Measurements from ENCODE around the gene PLD5. TPM values are rescaled to one million over a fixed set of nuclear protein-coding genes. Genes with fewer than 3 reads are reported as not detected.

Gene PLD5
- total RNA-seq, 1 donor from 2014 or later, result 0.96 TPM

DNA sequence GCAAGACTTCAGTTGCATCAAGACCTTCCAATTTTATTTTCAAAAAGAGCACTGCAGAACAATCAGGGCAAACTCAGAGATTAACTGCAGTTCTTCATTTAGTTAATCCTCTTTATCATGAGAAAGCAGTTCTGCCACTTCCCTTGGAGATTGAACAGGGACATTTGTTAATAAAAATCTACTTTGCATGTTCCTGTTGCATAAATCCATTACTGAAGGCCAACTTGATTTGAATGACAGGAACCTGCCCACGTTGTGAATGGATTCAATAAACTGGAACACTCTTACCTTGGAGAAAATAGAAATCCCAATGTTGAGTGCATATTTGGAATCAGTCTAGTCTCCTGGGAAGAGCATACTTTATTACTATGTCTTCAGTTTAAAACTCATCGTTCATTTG, 19.6 kb upstream of the PLD5 start:
- Mint-ChIP-seq H3K27ac (ENCODE audit: unreplicated experiment) (no peak overlapping the region), H3K4me3 (ENCODE audit: unreplicated experiment) (no peak overlapping the region)
- DNase-seq, result no peak

GRCh38 chr1:242542271-242542670, 17.8 kb upstream of the PLD5 start:
- Mint-ChIP-seq H3K4me1 (ENCODE audit: low read depth, unreplicated experiment) (no peaks in the 10 kb centered on the region), H3K9me3 (ENCODE audit: unreplicated experiment) (no peaks in the 10 kb centered on the region), H3K36me3 (ENCODE audit: unreplicated experiment) (no peaks in the 10 kb centered on the region), H3K4me3 (ENCODE audit: unreplicated experiment) (no peak overlapping the region), H3K27ac (ENCODE audit: unreplicated experiment) (no peak overlapping the region), H3K27me3 (ENCODE audit: unreplicated experiment) (no peaks in the 10 kb centered on the region)
- TF ChIP-seq, protein P1, sequence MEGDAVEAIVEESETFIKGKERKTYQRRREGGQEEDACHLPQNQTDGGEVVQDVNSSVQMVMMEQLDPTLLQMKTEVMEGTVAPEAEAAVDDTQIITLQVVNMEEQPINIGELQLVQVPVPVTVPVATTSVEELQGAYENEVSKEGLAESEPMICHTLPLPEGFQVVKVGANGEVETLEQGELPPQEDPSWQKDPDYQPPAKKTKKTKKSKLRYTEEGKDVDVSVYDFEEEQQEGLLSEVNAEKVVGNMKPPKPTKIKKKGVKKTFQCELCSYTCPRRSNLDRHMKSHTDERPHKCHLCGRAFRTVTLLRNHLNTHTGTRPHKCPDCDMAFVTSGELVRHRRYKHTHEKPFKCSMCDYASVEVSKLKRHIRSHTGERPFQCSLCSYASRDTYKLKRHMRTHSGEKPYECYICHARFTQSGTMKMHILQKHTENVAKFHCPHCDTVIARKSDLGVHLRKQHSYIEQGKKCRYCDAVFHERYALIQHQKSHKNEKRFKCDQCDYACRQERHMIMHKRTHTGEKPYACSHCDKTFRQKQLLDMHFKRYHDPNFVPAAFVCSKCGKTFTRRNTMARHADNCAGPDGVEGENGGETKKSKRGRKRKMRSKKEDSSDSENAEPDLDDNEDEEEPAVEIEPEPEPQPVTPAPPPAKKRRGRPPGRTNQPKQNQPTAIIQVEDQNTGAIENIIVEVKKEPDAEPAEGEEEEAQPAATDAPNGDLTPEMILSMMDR (IDR thresholded peaks at IDR 0.05; ENCODE audit: partially characterized antibody, unreplicated experiment), result no peak
- DNase-seq, result no peak

More for the DNA sequence above, 19.6 kb upstream of the PLD5 start:
- no peaks in the 10 kb centered on the region for H3K27me3 Mint-ChIP-seq (ENCODE audit: unreplicated experiment)
- no peaks in the 10 kb centered on the region for H3K36me3 Mint-ChIP-seq (ENCODE audit: unreplicated experiment)
- H3K9me3 Mint-ChIP-seq (ENCODE audit: unreplicated experiment), result no peaks in the 10 kb centered on the region
- TF ChIP-seq, protein P1 (IDR thresholded peaks at IDR 0.05; ENCODE audit: partially characterized antibody, unreplicated experiment), result no peak
- no peaks in the 10 kb centered on the region for H3K4me1 Mint-ChIP-seq (ENCODE audit: low read depth, unreplicated experiment)

DNA sequence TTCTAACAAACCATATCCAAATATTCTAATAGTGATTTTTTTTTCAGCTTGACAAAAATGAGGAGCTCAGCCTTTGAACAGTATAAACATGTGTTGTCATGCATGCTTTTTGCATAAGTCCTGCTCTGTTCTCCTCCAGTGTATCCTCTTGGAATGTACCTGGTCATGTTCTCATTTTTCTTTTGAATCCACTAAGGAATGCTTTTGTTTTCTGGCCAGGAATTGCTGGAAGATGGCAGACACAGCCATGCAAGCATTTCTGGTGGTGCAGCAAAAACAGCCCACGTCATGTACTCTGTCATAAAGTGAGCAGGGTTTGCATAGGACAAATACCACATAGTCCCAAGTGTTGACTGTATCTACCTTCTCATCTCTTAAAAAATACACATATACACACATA, 11.5 kb upstream of the PLD5 start:
- DNase-seq, result no peak
- peaks cover 2% of the 10 kb centered on the region for H3K9me3 Mint-ChIP-seq (ENCODE audit: unreplicated experiment)
- H3K27me3 Mint-ChIP-seq (ENCODE audit: unreplicated experiment), result peaks cover 2% of the 10 kb centered on the region
- TF ChIP-seq, protein P1 (IDR thresholded peaks at IDR 0.05; ENCODE audit: partially characterized antibody, unreplicated experiment), result no peak
- H3K4me3 Mint-ChIP-seq (ENCODE audit: unreplicated experiment), result no peak overlapping the region
- H3K4me1 Mint-ChIP-seq (ENCODE audit: low read depth, unreplicated experiment), result peaks cover 3% of the 10 kb centered on the region
- H3K36me3 Mint-ChIP-seq (ENCODE audit: unreplicated experiment), result no peaks in the 10 kb centered on the region
- no peak overlapping the region for H3K27ac Mint-ChIP-seq (ENCODE audit: unreplicated experiment)

GRCh38 chr1:242534753-242535152, 10.3 kb upstream of the PLD5 start:
- no peaks in the 10 kb centered on the region for H3K36me3 Mint-ChIP-seq (ENCODE audit: unreplicated experiment)
- H3K4me3 Mint-ChIP-seq (ENCODE audit: unreplicated experiment), result no peak overlapping the region
- H3K4me1 Mint-ChIP-seq (ENCODE audit: low read depth, unreplicated experiment), result peaks cover 3% of the 10 kb centered on the region
- DNase-seq, result no peak
- H3K9me3 Mint-ChIP-seq (ENCODE audit: unreplicated experiment), result peaks cover 2% of the 10 kb centered on the region
- H3K27ac Mint-ChIP-seq (ENCODE audit: unreplicated experiment), result no peak overlapping the region
- peaks cover 2% of the 10 kb centered on the region for H3K27me3 Mint-ChIP-seq (ENCODE audit: unreplicated experiment)
- TF ChIP-seq, protein P1 (IDR thresholded peaks at IDR 0.05; ENCODE audit: partially characterized antibody, unreplicated experiment), result no peak

- peaks cover 3% of the 10 kb centered on the region for H3K27me3 Mint-ChIP-seq (ENCODE audit: unreplicated experiment)
- no peak overlapping the region for H3K4me3 Mint-ChIP-seq (ENCODE audit: unreplicated experiment)
- no peak for DNase-seq
- H3K27ac Mint-ChIP-seq (ENCODE audit: unreplicated experiment), result no peak overlapping the region
- TF ChIP-seq, protein P1 (IDR thresholded peaks at IDR 0.05; ENCODE audit: partially characterized antibody, unreplicated experiment), result no peak
- H3K9me3 Mint-ChIP-seq (ENCODE audit: unreplicated experiment), result peaks cover 2% of the 10 kb centered on the region
- H3K36me3 Mint-ChIP-seq (ENCODE audit: unreplicated experiment), result no peaks in the 10 kb centered on the region
- peaks cover 5% of the 10 kb centered on the region for H3K4me1 Mint-ChIP-seq (ENCODE audit: low read depth, unreplicated experiment)
These were observed 6.3 kb upstream of the PLD5 start for GRCh38 chr1:242530761-242531160.

Data from glutamatergic neuron (in vitro differentiated cells).